ENCODE results near the gene OSBPL1A.
"Not testable (repeated sequence)": the region's sequence is repeated elsewhere in the genome, so short reads cannot be mapped to it uniquely, and the experiment has no call there.

OSBPL1A gene

DNA sequence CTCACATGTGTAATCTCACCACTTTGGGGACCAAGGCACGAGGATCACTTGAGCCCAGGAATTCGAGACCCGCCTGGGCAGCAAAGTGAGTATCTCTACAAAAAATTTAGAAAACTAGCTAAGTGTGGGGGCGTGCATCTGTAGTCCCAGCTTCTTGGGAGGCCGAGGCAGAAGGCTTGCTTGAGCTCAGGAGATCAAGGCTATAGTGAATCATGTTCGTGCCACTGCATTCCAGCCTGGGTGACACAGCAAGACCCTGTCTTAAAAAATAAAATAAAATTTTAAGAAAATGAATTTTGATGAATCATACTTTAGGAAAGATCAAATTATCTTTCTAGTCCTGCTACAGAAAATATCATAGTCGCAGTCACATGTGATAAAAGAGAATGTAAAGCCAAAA is 211.8 kb downstream of the OSBPL1A start:
- no peak for DNase-seq (ENCODE audit: low spot score)

DNA sequence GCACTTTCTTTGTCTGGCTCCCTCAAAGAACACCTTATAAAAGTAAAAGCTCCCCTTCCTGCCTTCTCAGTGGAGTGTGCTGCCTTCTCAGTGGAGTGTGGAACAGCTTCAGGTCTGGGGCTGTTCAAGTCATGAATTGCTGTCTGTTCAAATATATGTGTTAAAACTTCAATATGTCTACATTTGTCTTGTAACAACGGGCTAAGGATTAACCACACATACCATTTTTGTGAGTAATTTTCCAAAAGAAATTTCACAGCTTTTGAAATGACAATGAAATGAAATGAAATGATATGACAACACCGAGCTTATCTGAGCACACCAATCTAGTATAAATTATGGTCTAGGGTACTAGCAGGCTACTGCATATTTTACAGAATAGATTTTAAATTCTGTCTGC is 215.8 kb downstream of the OSBPL1A start:
- no peak for DNase-seq (ENCODE audit: low spot score)

DNA sequence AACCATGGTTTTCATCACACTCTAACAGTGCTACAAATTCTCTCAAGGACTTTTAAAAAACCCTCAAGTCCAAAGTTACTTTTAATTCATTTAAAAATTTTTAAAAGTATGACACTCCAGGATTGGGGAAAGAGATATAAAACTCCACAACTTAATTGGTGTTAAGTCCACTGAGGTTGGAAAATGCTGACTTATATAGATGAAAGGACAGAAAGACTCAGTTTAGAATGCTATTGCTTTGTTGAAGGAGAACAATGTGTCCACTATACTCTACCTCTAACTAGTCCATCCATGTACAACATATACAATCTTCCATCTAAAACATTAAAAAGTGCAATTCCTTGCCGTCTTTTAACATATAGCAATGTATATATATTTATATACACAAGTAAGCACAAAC is 217.6 kb downstream of the OSBPL1A start:
- DNase-seq (ENCODE audit: low spot score) = no peak

DNA sequence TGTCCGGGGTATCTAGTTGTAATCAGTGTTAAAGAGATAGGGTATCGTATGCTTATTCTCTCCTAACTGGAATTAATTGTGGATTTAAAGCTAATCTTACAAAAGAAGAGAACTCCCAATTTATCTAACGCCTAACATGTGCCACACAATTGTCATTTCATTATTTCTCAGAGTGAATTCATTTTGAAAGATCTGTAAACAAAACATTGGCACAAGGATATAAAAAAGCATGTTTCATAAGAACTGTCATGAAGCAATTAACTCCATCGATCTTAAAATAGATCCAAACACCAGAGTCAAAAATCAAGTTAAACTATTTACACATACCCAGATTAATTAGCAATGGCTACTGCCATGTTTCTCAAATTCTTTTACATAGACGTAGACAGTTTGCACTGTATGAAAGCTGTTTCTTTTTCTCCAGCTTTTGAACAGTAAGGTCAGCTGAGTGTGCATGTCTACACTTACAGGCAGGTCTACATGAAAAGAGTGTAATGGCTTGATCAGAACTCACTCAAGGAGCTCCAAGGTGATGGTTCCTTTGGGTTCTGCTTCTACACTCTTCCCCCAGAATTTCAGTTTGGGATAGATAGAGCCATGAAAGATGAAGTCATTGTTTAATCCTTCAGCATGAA is 220.0 kb downstream of the OSBPL1A start:
- no peak for DNase-seq (ENCODE audit: low spot score)

DNA sequence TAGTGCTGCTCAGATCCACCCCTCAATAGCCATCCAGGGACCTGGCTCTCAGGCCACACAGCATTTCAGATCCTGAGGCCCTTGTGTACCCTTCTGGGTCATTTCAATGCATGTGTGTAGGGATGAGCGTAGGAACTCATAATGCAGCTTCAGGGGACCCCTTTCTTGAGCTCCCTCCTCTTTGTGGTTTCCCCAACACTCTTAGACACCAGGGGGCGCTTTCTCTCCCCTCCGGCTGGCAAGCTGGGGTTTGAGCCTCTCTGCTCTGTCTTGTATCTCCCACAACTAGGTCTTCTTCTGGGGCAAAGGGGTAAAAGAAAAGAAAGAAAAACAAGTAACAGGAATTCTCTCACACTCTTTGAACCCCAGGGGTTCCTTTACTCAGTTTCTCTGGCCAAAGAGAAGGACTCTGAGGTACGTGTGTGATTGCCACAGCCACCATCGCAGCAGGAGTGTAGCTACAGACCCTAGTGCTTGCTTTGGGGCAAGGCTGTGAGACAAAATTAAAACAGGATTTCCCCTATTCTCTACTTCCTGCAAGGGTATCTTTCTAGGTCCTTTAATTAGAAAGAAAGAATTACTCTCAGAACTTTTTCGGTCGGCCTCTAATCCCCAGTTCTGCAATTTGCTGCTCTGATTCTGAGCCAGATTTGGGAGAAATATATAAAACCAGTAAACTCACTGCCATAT is 220.8 kb downstream of the OSBPL1A start:
- peak; percentile 78 for DNase-seq (ENCODE audit: low spot score)

DNA sequence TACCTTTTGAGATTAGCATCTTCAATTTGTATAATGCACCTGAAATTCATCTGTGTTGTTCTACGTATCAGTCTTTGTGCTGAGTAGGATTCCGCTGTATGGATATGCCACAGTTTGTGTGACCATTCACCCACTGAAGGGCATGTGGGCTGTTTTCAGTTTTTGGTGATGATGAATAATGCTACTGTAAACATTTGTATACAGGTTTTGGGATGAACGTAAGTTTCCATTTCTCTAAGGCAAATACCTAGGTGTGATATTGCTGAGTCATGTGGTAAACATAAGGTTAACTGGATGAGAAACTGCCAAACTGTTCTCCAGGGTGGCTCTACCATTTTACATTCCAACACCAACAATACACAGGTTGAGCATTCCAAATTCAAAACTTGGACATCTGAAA is 223.6 kb downstream of the OSBPL1A start:
- DNase-seq (ENCODE audit: low spot score) = no peak

DNA sequence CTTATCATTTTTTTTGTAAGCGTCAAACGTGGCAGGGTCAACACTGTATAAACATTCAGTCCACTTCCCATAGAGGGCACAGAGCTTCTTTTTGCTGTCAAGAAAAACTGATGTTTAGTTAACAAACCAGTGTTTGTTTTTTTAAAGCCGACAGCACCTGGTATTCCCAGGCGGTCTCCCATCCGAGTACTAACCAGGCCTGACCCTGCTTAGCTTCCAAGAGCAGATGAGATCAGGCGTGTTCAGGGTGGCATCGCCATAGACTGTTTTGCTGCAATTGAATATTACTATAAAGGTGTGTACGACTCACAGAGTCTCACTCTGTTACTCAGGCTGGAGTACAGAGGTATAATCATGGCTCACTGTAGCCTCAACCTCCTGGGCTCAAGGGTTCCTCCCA is 227.3 kb downstream of the OSBPL1A start:
- no peak for DNase-seq (ENCODE audit: low spot score)

DNA sequence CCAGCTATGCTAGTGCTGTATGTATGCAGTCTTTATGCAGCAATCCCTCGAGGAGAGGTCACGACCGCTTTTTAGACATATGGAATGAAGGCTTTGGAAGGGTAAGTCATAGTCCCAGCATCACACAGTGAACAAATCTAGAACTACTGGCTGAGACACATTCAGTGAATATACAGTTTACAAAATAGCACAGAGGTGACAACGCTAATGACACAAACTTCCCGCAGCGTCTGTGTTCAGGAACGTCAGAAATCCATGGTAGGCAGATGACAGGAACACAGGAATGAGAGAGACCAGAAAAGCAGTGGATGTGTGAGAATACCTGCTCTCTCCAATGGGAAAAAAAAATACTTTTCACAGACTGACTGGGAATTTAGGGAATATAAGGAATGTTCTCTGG is 229.1 kb downstream of the OSBPL1A start:
- DNase-seq (ENCODE audit: low spot score) = no peak

DNA sequence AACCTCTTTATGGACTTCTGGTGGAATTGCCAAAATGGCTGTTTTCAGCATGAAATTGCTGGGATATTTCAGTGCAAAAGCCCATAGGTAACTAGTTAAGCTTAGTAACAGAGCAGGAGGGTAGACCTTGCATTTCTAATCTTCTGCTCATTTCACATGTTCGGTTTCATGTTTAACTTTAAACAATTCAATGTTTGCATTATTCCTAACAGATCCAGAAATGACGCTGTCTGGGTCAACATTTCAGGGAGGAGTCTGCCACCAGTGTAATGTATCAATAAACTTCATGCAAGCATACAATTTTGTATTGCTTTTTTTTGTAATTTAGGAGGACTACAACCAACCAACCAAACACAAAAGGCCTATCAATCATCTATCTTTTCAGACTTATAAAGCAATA is 236.3 kb downstream of the OSBPL1A start:
- no peak for DNase-seq (ENCODE audit: low spot score)

DNA sequence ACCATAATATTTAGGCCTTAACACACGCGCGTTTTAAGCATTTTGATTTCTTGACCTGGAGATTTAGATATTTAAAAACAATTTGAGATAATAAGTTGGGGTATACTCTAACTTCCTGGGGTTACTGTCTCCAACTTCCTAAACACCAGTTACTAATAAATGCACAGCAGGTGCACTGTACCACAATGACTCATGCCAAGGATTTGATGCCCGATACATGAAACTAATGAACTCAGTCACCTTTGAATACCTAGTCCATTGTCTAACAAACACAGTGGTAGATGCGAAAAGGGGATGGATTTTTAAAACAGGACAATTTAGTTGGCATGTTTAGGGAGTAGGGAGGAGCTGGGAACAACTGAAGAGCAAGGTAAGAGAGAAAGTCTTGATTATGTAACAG is 237.5 kb downstream of the OSBPL1A start:
- DNase-seq (ENCODE audit: low spot score) = no peak

DNA sequence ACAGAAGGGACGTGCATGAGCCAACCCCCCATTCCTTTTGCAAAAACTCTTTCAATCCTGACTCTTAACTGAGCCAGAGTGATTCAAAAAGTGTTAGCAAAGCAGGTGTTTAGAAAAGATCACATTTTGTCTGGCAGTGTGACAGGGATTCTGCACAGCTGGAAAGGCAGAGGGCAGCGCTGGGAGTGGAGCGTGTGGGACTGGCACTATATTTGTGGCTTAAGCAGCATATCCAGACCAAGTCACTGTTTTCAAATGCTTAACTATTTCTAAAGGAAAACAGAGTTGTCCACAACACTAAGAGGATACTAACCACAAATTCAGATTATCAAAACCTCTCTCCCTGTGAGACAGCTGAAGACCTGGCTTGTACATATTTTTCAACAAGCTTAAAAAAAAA is 239.8 kb downstream of the OSBPL1A start:
- DNase-seq (ENCODE audit: low spot score) = no peak

DNA sequence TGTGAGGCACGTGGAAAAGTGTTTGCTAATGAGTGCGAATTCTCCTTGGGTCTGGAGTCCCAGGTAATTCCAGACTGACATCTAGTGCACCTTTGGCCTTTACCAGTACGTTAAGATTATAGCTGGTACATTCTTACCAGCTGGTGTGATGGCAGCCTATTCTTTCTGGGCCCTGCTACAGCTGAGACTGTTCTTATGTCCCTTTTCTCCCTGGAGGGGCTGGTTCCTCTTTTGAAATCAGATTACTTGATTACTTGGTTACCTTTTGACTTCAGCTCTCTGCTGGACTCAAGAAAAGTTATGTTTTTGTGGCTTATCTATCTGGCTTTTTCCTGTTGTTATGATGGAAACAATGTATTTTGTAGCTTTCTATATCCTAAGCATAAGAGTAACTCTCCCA is 244.2 kb downstream of the OSBPL1A start:
- DNase-seq (ENCODE audit: low spot score) = no peak

DNA sequence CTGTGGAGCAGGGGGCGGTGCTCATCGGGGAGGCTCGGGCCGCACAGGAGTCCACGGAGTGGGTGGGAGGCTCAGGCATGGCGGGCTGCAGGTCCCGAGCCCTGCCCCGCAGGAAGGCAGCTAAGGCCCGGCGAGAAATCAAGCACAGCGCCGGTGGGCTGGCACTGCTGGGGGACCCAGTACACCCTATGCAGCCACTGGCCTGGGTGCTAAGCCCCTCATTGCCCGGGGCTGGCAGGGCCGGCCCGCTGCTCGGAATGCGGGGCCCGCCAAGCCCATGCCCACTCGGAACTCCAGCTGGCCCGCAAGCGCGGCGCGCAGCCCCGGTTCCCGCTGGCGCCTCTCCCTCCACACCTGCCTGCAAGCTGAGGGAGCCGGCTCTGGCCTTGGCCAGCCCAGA is 248.0 kb downstream of the OSBPL1A start:
- DNase-seq (ENCODE audit: low spot score) = not testable (repeated sequence)

DNA sequence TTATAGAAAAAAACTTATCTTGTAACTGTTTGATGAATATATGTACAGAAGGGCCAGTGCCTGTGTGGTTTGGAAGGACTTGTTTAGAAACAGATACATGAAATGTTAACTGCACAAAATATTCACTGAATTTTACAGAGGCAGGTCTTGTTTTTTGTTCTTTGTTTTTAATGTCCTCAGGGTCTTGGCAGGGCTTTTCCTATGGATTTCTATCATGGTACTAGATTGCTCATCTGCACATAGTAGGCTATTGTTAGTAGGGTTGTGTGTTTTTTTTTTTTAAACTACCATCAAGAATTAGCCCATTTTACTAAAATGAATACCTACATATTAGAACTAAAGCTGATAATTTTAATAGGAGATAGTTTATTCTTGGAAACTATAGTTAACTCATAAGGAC is 255.2 kb downstream of the OSBPL1A start:
- no peak for DNase-seq (ENCODE audit: low spot score)

DNA sequence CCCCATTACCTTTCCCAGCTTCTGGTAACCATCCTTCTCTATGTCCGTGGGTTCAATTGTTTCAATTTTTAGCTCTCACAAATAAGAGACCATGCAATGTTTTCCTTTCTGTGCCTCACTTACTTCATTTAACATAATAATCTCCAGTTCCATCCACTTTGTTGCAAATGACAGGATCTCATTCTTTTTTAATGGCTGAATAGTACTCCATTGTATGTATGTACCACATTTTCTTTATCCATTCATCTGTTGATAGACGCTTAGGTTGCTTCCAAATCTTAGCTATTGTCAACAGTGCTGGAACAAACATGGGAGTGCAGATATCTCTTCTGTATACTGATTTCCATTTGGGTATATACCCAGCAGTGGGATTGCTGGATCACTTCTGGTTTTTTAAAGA is 256.9 kb downstream of the OSBPL1A start:
- DNase-seq (ENCODE audit: low spot score) = no peak

DNA sequence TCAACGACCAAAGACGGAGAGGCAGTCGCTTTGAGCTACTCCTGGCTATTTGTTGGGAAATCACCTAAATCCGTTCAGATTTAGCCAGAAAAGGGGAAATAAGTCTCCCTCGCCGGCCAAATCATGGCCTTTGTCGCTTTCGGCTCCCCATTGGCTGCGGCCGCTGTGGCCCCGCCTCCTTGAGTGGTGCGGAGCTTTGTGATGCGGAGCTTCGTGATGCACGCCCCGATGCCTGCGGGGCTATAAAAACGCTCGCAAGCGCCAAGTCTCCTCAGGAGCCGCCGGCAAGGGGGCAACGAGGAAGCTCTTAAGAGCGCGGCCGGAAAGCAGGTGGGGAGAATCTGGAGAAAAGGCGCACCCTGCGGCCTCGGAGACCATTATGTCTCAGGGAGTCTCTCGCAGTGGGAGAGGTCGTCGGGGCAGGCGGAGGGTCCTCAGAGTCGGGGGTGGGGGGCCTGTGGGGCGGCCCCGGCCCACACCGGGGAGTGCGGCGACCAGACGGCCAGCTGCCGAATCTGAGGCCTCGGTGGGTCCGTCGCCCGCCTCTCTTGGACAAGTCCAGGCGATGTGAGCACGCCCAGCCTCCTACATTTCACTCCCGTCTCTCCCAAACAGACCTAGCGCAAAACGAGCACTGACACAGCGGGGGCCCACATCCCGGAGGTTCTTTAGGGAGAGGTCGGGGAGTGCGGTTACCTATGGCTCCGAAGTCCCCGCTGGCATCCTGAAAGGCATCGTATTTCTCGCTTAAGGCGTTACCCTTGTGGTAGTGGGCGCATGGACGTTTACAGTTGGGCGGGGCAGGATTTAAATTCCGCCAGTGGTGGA is 258.6 kb downstream of the OSBPL1A start, which contains the start of gene CABYR:
Gene CABYR (plus strand): TSS at position 274 of the 828 bp plus-strand sequence. CDS start 4,053 bp downstream, outside the sequence.
- DNase-seq (ENCODE audit: low spot score) = peak; percentile 86

DNA sequence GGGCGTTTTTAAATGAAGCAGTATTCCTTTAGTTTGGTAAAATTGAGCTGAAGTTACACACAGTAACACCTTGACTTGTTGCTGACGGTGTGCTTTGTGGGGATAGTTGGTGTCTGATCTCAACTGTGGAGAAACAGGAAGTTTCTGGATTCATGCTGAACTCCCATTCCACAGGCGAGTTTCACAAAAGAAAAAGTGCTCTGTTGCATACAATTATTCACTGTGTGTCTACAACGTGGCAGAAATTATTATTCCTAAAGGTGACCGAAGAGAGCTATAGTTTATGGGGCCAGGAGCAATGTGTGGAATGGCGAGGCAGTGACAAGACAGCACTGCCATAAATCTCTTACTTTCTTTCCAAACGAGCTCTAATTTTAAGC is 259.2 kb downstream of the OSBPL1A start:
- no peak for DNase-seq (ENCODE audit: low spot score)

DNA sequence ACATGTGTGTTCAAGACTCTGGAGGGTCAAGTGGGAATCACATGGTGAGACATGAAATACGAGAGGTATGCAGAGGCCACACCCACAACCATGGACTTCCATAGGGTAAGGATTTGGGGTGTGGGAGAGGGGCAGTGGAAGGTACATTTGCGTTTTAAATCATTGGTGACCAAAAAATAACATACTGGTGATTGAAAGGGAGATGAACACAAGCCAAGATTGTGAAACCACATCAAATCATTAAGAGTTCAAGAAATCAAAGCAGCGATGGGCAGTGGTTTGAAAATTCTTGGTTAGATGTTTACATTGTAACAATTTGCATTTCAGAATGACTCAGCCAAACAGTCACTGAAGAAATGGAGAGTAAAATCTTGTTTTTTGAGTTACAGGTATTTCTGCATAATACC is 260.7 kb downstream of the OSBPL1A start:
- DNase-seq (ENCODE audit: low spot score) = no peak

DNA sequence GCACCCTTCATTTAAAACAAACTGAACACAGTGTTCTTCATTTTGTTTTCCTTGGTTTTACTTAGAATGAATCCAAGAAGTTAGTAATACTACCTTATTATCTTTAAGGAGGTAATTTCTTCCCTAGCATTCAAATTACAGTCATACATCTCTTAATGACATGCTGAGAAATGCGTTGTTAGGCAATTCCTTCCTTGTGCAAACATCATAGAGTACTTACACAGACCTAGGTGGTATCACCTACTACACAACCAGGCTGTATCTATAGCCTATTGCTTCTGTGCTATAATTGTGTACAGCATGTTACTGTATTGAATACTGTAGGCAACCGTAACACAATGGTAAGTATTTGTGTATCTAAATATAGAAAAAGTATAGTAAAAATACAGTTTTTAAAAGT is 267.1 kb downstream of the OSBPL1A start:
- DNase-seq (ENCODE audit: low spot score) = no peak

DNA sequence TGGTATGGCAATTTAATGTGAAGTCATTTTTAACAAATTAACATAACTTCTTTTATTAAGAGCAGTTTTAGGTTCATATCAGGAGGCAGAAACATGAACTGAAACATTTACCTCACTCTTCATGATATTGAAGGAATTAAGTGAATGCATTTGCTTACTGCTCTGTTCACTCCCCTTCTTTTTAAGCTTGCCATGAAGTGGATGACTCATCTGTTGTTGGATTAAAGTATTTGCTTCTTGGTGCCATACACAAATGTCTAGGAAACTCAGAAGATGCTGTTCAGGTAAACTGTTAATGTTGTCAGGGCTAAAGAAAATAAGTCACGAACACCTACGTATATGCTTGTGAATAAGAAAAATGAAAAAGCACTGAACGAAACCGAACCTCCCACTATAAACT is 268.9 kb downstream of the OSBPL1A start:
- DNase-seq (ENCODE audit: low spot score) = no peak

DNA sequence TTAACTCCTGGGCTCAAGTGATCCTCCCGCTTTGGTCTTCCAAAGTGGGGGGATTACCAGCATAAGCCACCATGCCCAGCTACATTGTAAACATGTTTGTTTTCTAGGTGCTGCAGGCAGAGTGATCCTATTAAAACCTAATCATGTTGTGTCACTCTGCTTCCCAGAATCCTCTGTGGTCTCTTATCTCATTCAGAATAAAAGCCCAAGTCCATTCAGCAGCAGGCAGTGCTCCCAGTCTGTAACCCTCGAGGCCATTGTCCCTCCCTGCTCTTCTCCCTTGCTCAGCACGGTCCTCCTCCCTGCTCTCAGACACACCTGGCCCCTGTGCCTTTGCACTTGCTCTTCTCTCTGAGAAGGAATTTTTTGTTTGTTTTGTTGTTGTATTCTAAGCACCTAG is 269.9 kb downstream of the OSBPL1A start:
- no peak for DNase-seq (ENCODE audit: low spot score)

DNA sequence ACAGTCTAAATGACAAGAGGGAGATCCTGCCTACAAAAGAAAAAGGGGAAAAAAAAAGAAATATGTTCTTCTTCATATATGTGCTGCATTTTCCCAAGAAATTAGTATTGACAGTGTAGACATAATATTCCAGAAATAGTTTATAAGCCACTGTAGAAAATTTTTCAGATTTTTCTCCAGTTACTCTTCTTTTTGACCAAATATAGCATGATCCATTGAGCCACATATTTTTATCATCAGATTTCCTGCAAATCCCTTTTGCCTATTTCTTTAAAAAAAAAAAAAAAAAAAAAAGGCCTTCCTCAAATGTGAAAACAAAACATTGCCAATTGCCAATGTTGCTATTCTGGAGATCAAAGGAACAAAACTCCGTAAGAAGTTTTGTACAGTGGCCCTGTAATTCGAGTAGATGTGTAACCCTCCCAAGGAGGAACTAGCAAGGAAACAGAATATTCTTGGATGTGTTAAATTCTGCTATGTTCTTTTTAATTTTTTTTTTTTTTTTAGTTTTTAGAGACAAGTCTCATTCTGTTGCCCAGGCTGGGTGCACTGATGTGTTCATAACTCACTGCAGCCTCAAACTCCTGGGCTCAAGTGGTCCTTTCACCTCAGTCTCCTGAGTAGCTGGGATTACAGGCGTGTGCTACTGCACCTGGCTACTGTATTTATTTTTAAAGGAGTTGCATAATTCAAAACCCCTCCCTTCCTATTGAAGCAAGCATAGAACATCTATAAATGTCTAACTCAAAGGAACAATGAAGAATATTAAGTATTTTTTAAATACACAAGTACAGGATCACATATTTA is 271.3 kb downstream of the OSBPL1A start:
- DNase-seq (ENCODE audit: low spot score) = no peak

Measured in ecto neural progenitor cell (in vitro differentiated cells).